Esophagus muscularis mucosa (tissue), 4 donors: Measurements from ENCODE around the gene YARS1.

Experiments
- CTCF ChIP-seq, 3 experiments: fragments of 200-600 bp in 2 of 3; fragments of 450-650 bp in 1 of 3; sonication (generic) in 2 of 3; IDR thresholded peaks; one replicate each; pipeline ENCODE4 v1.5.1; 2017 to 2019; ENCODE audit warnings: antibody characterized with exemption in 3 of 3, mild to moderate bottlenecking in 2 of 3, moderate library complexity in 1 of 3
- EP300 ChIP-seq: sonication (generic); formaldehyde crosslinking; IDR thresholded peaks from one replicate; pipeline ENCODE4 v1.6.1; 2017; ENCODE audit warnings: antibody characterized with exemption
- POLR2A ChIP-seq: fragments of 450-650 bp; IDR thresholded peaks from one replicate; pipeline ENCODE4 v1.6.1; 2017; ENCODE audit warnings: antibody characterized with exemption, moderate library complexity, mild to moderate bottlenecking, low read depth
- POLR2AphosphoS5 ChIP-seq, 2 donors: sonication (generic); formaldehyde crosslinking; IDR thresholded peaks; one replicate each; pipeline ENCODE4 v1.6.1; 2017; ENCODE audit warnings: antibody characterized with exemption in 2 of 2

GRCh38 chr1:32759521-32759981 is 57.6 kb downstream of the YARS1 start:
- no peak for TF ChIP-seq POLR2AphosphoS5 (IDR thresholded peaks at IDR 0.05)
- TF ChIP-seq CTCF (IDR thresholded peaks at IDR 0.05) = no peak
- TF ChIP-seq POLR2A = no peak
- TF ChIP-seq EP300 = no peak
